GM12878 (cell line): ENCODE results near the gene ATP13A2. TPM values are rescaled to one million over a fixed set of nuclear protein-coding genes. Genes with fewer than 3 reads are reported as not detected.

Experiments
- CEBPB ChIP-seq, 2 experiments: fragments of 150-350 bp in 1 of 2; IDR thresholded peaks; 2 replicates each; pipeline ENCODE4 v1.6.1; 2012 to 2014; ENCODE audit warnings: low read depth in 2 of 2, low read length in 2 of 2, borderline replicate concordance in 1 of 2, inconsistent platforms in 1 of 2
- ETV6 ChIP-seq, 2 experiments: fragments of 450-650 bp in 1 of 2; IDR thresholded peaks in 1 of 2; conservative IDR thresholded peaks in 1 of 2; 2 replicates each; pipeline ENCODE4 v1.6.1; 2014; ENCODE audit warnings: antibody characterized with exemption in 1 of 2, borderline replicate concordance in 1 of 2, low read depth in 1 of 2, mild to moderate bottlenecking in 1 of 2, moderate library complexity in 1 of 2
- HDAC2 ChIP-seq: fragments of 200-600 bp; sonication (generic); IDR thresholded peaks from 2 replicates; pipeline ENCODE4 v1.6.1; 2017
- KAT2A ChIP-seq: conservative IDR thresholded peaks from 2 replicates; pipeline ENCODE4 v1.6.1; 2011; ENCODE audit warnings: low read depth, low read length; ENCODE audit not compliant: control insufficient read depth
- SREBF2 ChIP-seq: IDR thresholded peaks from 2 replicates; pipeline ENCODE4 v1.6.1; 2012; ENCODE audit warnings: mild to moderate bottlenecking, low read length
- polyA plus RNA-seq, 11 experiments: library from polyadenylated mRNA; depleted of rRNA in 4 of 11; unstranded in 6 of 11; stranded (reverse) in 5 of 11; fragments of >200 nt; fragmentation: Nextera tagmentation in 4 of 11; fragmentation: Illumina TruSeq in 1 of 11; extraction: Ambion mirVana in 4 of 11; extraction: Trizol in 1 of 11; gene quantifications; 1 replicate in 1 of 11; 2 replicates in 10 of 11; pipeline versions ENCODE4 v1.2.1 to v1.2.3, GENCODE V29; 2011 to 2016; ENCODE audit warnings: inconsistent platforms in 2 of 11, missing spikeins in 2 of 11, low read depth in 1 of 11
- total RNA-seq, 4 experiments: library from RNA; depleted of rRNA in 3 of 4; stranded (reverse); fragments of >200 nt in 3 of 4; fragmentation: Illumina TruSeq in 1 of 4; extraction: Trizol in 1 of 4; gene quantifications; 2 replicates each; pipeline versions ENCODE4 v1.2.1 to v1.2.3, GENCODE V29; 2013 to 2021
- TF ChIP-seq, protein P1 (sequence below): fragments of 450-650 bp; IDR thresholded peaks from 2 replicates; pipeline ENCODE4 v1.6.1; 2018; ENCODE audit warnings: mild to moderate bottlenecking, low read depth, moderate library complexity; ENCODE audit not compliant: partially characterized antibody
- TF ChIP-seq, protein P2 (sequence below): fragments of 150-350 bp; IDR thresholded peaks from 2 replicates; pipeline ENCODE4 v1.6.1; 2016; ENCODE audit warnings: low read depth, low read length
- TF ChIP-seq, protein P3 (sequence below): IDR thresholded peaks from 2 replicates; pipeline ENCODE4 v1.6.1; 2012; ENCODE audit warnings: mild to moderate bottlenecking, low read depth, low read length
- TF ChIP-seq, protein P4 (sequence below): fragments of 150-350 bp; IDR thresholded peaks from 2 replicates; pipeline ENCODE4 v1.6.1; 2014; ENCODE audit warnings: mild to moderate bottlenecking, low read depth, low read length

ATP13A2 gene
- total and polyA plus RNA-seq, 10 of the 15 experiments (the other 5 are each of a cell fraction or from before 2014, with no cell fraction given): 0.24 to 30.5 (median 8.0) TPM

DNA sequence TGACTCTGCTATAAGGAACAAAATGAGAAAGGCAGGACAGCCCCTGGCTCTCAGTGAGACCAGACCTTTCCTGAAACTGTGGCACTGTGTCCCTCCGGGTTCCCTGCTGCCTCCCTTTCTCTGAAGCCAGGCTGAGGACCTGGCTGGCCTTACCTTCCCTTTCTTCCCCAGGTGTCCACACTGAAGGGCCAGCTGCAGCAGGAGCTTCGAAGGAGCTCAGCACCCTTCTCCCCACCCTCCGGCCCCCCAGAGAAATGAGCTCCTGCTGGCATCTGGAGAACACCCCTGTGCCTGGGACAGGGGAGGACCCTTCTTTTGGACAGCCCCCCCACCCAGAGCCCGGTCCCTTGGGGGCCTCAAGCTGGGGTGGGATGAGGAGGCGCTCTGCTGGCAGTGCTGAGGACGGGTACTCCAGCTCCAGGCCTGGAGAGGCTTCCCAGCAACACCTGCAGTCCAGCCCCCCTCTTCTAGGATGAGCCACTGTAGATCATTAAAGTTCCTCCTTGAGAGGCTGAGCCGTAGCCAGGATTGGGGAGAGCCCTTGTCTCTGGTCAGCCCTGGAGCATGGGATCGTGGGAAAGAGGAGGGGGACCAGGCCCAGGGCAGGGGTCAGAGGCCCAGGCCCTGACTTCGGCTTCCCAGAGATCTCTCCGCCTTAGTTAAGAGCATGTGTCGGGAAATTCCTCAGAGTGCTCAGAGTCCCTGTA is 39.4 kb downstream of the ATP13A2 start (continued):
- TF ChIP-seq, protein P1, sequence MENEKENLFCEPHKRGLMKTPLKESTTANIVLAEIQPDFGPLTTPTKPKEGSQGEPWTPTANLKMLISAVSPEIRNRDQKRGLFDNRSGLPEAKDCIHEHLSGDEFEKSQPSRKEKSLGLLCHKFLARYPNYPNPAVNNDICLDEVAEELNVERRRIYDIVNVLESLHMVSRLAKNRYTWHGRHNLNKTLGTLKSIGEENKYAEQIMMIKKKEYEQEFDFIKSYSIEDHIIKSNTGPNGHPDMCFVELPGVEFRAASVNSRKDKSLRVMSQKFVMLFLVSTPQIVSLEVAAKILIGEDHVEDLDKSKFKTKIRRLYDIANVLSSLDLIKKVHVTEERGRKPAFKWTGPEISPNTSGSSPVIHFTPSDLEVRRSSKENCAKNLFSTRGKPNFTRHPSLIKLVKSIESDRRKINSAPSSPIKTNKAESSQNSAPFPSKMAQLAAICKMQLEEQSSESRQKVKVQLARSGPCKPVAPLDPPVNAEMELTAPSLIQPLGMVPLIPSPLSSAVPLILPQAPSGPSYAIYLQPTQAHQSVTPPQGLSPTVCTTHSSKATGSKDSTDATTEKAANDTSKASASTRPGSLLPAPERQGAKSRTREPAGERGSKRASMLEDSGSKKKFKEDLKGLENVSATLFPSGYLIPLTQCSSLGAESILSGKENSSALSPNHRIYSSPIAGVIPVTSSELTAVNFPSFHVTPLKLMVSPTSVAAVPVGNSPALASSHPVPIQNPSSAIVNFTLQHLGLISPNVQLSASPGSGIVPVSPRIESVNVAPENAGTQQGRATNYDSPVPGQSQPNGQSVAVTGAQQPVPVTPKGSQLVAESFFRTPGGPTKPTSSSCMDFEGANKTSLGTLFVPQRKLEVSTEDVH: no peak
- TF ChIP-seq, protein P2, sequence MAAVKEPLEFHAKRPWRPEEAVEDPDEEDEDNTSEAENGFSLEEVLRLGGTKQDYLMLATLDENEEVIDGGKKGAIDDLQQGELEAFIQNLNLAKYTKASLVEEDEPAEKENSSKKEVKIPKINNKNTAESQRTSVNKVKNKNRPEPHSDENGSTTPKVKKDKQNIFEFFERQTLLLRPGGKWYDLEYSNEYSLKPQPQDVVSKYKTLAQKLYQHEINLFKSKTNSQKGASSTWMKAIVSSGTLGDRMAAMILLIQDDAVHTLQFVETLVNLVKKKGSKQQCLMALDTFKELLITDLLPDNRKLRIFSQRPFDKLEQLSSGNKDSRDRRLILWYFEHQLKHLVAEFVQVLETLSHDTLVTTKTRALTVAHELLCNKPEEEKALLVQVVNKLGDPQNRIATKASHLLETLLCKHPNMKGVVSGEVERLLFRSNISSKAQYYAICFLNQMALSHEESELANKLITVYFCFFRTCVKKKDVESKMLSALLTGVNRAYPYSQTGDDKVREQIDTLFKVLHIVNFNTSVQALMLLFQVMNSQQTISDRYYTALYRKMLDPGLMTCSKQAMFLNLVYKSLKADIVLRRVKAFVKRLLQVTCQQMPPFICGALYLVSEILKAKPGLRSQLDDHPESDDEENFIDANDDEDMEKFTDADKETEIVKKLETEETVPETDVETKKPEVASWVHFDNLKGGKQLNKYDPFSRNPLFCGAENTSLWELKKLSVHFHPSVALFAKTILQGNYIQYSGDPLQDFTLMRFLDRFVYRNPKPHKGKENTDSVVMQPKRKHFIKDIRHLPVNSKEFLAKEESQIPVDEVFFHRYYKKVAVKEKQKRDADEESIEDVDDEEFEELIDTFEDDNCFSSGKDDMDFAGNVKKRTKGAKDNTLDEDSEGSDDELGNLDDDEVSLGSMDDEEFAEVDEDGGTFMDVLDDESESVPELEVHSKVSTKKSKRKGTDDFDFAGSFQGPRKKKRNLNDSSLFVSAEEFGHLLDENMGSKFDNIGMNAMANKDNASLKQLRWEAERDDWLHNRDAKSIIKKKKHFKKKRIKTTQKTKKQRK: no peak
- no peak for TF ChIP-seq HDAC2
- TF ChIP-seq CEBPB (IDR thresholded peaks at IDR 0.05; ENCODE audit: borderline replicate concordance in 1 of 2, low read depth in 2 of 2, low read length in 2 of 2): no peak
- no peak for TF ChIP-seq KAT2A
- TF ChIP-seq, protein P3, sequence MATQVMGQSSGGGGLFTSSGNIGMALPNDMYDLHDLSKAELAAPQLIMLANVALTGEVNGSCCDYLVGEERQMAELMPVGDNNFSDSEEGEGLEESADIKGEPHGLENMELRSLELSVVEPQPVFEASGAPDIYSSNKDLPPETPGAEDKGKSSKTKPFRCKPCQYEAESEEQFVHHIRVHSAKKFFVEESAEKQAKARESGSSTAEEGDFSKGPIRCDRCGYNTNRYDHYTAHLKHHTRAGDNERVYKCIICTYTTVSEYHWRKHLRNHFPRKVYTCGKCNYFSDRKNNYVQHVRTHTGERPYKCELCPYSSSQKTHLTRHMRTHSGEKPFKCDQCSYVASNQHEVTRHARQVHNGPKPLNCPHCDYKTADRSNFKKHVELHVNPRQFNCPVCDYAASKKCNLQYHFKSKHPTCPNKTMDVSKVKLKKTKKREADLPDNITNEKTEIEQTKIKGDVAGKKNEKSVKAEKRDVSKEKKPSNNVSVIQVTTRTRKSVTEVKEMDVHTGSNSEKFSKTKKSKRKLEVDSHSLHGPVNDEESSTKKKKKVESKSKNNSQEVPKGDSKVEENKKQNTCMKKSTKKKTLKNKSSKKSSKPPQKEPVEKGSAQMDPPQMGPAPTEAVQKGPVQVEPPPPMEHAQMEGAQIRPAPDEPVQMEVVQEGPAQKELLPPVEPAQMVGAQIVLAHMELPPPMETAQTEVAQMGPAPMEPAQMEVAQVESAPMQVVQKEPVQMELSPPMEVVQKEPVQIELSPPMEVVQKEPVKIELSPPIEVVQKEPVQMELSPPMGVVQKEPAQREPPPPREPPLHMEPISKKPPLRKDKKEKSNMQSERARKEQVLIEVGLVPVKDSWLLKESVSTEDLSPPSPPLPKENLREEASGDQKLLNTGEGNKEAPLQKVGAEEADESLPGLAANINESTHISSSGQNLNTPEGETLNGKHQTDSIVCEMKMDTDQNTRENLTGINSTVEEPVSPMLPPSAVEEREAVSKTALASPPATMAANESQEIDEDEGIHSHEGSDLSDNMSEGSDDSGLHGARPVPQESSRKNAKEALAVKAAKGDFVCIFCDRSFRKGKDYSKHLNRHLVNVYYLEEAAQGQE: no peak
- TF ChIP-seq, protein P4, sequence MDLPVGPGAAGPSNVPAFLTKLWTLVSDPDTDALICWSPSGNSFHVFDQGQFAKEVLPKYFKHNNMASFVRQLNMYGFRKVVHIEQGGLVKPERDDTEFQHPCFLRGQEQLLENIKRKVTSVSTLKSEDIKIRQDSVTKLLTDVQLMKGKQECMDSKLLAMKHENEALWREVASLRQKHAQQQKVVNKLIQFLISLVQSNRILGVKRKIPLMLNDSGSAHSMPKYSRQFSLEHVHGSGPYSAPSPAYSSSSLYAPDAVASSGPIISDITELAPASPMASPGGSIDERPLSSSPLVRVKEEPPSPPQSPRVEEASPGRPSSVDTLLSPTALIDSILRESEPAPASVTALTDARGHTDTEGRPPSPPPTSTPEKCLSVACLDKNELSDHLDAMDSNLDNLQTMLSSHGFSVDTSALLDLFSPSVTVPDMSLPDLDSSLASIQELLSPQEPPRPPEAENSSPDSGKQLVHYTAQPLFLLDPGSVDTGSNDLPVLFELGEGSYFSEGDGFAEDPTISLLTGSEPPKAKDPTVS: no peak
- no peak for TF ChIP-seq ETV6 (conservative IDR thresholded peaks at IDR 0.05 in 1 of 2, IDR thresholded peaks at IDR 0.05 in 1 of 2; ENCODE audit: borderline replicate concordance in 1 of 2, low read depth in 1 of 2)
- no peak for TF ChIP-seq SREBF2
